Fibroblast of skin of right biceps (primary cell): ENCODE measurements around the gene COQ7.

ENCODE experiments used
- DNase-seq: peaks from one replicate; pipeline ENCODE4 v3.0.0-alpha.2; 2013

COQ7 gene

DNA sequence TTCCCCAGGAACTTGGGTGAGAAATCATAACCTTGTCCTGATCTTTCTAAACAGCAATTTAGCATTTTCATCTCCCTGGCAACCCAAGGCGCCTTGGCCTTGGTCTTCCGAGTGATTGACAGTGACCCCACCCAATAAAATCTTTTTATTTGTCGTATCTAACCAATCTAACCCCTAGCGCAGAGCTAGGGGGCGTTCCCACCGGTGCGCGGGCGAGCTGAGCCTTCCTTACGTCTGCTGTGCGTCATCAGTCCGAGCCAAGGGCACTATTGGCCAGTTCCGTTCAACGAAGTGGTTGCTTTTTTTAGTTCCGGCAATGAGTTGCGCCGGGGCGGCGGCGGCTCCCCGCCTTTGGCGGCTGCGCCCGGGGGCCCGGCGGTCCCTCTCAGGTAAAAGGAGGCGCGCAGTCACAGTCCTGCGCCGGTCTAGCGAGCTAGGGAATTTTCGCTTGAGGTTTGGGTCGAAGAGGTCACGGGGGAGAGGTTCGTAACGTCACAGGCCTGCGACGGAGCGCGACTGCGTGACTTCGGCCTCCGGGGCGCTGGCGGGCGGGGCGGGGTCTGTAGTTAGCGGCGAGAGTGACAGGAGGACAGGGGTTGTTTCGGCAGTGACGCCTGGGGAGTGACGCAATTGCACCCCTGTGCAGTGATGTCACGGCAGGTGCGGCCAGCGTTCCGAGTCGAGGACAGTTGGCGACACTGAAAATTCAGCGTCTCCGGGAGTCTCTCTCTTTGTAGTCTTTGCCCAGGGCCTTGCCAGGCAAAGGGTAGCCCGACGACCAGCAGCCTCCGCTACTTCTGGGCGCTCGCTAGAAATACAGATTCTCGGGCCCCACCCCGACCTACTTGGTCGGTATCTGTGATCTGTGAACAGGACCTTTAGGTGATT lies at the start of gene COQ7:
Gene COQ7 (plus strand): TSS at position 266 of the 888 bp plus-strand sequence. CDS start 51 bp downstream, at position 317.
- peak; percentile 100 for DNase-seq

DNA sequence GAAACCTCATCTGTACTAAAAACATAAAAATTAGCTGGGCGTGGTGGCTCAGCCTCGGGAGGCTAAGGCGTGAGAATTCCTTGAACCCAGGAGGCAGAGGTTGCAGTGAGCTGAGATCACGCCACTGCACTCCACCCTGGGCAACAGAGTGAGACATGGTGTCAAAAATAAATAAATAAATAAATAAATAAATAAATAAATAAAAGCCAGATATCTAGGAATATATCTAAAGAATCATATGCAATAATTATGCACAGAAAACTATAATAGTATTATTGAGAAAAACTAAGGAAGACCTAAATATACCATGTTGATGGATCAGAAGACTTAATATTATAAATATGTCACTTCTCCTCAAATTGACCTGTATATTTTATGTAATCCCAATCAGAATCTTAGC lies 46.7 kb upstream of the COQ7 start:
- no peak for DNase-seq

DNA sequence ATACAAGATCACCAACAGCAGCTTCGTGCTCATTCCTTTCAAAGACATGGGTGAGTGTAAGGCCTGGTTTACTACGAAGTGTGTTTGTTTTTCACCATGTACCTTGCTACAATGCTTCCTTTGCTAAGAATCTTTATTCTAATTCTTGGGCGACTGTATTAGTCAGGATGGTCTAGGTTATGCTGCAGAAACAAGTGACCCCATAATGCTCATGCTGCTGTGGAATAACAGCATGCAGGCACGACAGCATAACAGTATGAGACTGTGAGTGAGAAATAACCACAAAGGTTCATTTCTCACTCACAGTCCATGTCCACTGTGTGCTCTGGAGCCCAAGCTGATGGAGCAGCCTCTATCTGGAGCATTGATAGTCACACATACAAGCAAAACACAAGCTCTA lies 45.7 kb upstream of the COQ7 start:
- DNase-seq: no peak

DNA sequence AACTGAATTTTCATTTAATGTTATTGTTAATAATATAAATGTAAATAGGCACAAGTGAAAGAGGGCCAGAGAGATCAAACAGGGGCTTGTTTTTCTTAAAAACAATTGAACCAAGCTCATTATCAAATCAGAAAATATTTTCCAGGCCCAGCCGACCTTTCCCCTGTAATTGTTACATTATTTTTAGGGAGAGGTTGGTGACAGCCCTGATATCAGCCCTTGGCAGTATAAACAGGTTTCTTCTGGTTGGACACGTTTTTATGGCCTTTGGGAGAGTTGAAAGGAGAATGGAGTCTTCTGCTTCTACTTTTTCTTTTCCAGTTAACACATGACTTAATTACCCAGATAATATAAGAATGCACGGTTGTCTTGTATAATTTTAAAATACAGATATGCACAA lies 40.0 kb upstream of the COQ7 start:
- no peak for DNase-seq

DNA sequence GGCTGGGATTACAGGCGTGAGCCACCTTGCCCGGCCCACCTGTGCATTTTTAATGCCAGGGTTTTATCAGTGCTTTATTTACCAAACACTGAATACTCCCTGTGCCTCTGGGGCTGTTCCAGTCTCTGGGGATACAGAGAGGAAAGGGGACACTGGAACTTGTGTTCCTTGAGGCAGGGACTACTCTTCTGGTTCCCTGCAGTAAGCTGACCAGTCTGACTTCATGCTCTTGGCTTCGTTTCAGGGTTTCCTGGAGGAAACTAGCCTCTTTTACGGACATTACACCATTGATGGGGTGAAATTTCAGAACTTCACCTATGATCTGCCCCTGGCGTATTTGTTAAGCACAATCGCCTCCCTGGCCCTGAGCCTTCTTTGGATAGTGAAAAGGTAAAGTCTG lies 37.4 kb upstream of the COQ7 start:
- DNase-seq: no peak

DNA sequence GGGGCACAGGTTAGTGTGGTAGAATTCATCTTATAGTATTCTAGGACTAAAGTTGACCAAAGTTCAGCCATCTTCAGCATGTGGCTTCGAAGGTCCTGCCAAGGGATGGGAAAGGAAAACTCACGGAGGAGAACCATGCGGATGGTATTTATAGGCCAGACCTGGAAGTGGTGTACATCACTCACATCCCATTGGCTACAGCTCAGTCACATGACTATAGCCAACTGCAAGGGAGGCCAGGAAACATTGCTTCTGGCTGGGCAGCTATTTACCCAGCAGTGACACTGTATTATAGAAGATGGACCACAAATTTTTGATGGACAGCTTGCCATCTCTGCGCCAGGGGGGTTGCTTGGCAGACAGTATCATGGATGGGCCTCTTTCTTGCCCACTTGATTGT lies 35.7 kb upstream of the COQ7 start:
- DNase-seq: no peak

DNA sequence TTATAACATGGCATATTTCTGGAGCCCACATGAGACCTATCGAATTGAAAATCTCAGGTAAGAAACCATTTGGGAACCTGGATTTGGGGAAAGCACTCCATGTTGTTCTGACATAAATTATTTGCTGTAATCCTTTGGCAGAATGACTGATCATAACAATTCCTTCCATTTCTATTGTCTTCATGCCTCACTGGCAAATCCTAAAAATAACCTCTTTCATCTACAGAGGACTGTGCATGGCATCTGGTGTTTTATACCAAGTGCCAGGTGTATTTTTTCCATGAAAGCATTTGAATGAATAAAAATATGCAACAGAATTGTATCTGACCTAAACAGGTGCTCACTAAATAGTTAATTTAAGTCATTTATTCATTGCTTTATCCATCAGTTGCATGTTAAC lies 33.7 kb upstream of the COQ7 start:
- DNase-seq: no peak

DNA sequence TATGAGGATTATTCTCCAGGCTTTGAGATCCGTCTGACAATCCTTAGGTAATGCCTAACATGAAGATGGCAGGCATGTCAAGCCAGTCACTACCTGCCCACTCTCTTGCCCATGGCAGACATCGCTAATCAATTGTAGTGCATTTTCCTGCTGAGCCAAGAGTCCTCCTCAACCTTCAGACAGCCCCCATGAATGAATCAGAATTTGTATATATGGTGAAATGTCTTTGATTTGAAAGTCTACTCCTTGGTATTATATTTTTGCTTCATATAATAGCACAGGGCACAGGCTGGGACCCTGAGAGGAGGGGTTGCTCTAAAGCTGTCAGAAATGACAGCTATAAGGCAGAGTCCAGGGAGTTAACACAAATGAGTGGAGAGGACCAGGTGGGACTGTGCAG lies 27.0 kb upstream of the COQ7 start:
- no peak for DNase-seq

DNA sequence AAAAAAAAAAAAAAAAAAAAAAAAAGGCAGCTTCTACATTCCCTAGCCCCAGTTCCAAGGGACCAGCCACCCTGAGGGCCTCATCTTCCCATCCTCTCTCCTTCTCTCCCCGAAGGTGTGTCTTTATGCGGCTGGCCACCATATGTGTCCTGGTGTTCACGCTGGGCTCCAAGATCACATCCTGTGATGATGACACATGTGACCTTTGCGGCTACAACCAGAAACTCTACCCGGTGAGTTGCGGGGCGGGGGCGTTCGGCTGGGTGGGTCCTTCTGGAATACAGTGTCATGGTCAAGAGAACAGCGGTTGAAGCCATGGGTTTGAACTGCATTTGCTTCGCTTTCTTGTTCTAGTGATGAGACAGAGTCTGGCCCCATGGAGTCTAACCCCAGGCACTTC lies 22.6 kb upstream of the COQ7 start:
- DNase-seq: no peak

DNA sequence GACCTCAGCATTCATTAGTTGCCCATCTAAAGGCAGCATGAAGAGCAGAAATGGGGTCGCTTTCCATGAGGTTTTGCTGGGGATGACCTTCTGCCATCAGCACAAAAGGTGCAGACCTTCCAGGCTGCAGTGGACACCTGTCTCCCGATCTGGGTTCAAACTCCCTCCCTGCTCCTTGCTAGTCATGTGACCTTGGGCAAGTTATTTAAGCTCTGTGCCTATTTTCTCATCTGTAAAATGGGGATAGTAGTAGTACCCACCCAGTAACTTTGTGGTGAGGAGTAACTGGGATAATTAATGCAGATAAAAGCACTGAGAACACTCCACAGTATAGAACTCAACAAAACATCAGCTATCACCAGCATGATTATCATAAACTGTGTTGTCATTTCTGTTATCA lies 21.4 kb upstream of the COQ7 start:
- no peak for DNase-seq

DNA sequence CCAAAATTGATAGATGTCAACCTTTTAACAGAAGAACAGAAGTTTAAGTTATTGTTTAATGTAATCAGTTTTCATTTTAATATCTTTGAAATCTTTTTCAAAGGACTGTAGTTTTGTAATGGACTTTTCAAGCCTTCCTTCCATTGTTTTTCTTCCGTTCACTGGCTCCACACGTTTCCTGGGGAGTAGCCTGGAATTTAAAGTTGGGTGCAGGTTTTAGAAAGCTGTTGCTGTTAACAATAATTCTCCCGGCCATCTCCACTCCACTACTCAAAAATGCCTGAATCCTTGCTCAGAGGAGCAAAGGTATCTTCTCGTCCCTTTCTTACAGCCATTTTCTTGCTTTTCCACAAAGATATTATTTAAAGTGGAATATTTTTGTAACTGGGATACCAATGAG lies 4.7 kb upstream of the COQ7 start:
- no peak for DNase-seq

DNA sequence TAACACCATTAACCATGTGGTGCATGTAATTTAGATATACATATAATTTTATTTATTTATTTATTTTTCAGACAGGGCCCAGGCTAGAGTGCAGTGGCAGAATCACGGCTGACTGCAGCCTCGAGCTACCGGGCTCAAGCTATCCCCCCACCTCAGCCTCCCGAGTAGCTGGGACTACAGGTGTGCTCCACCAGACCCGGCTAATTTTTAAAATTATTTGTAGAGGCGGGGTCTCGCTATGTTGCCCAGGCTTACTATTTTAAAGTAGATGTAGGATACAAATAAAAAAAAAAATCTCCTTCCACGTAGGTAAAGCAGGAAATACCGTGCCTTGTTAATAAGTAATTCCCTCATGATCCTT lies 446 bp upstream of the COQ7 start:
- no peak for DNase-seq

DNA sequence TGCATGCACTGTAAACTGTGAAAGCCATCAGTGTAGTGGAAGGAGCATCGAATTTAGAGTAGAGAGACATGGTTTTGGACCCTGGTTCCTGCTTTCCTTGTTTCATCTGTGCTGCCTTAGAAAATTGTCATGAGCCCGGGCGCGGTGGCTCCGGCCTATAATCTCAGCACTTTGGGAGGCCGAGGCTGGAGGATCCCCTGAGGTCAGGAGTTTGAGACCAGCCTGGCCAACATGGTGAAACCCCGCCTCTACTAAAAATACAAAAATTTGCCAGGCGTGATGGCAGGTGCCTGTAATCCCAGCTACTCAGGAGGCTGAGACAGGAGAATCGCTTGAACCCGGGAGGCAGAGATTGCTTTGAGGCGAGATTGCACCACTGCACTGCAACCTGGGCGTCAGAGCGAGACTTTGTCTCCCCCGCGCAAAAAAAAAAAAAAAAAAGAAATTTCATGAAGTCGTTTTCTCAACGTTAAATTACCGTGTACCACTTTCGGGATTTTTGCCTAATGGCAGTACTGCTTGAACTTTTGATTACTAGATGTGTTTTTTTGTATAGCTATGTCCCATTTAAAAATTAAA lies 912 bp downstream of the COQ7 start:
- no peak for DNase-seq

DNA sequence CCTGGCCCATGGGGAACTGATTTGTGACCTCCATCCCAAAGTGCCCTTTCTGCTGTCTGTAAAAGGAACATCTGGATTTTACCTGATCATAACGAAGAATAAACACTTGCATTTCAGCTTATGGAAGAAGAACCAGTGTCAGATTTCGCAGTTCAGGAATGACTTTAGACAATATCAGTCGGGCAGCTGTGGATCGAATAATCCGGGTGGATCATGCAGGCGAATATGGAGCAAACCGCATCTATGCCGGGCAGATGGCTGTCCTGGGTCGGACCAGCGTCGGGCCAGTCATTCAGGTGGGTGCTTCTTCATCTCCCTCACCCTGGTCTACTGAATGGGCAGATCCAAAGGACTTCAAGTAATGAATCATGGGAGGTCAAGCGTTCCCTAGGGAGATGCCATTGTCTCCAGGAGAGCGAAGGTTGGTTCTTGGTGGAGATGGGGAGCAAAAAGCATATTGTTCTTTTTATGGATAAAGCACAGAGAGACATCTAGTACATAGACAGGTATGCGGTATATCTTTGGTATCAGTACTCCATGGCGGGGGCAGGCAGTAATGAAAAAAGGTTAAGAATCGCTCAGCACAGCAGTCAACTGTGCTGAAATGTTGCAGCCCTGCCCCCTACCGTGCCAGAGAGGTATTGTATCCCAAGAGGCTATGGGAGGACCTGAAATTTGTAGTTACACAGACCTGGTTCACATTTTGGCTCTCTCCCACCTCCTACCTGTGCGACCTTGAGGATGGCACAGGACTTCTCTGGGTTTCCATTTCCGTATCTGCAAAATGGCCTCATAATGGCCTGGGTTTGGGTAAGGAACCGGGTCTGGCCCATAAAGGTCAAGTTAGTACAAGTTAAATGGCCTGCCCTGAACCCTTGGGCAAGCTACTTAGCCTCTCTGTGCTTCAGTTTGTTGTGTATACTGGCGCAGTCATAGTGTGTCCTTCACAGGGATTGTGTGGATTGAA lies 4.7 kb downstream of the COQ7 start:
- peak; percentile 47 for DNase-seq

DNA sequence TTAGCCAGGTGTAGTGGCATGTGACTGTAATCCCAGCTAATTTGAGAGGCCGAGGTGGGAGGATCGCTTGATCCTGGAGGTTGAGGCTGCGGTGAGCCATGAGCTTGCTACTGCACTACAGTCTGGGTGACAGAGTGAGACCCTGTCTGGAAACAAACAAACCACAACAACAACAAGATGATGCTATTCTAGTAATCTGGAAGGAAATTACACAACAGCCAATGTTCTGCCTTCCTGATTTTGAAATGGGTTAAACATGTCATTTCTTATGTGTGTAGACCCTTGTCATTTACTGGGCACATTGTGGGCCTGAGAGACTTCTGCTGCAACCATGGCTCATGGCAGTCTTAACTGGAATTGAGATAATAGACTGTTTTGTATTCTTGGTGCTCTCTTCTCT lies 5.9 kb downstream of the COQ7 start:
- DNase-seq: no peak

DNA sequence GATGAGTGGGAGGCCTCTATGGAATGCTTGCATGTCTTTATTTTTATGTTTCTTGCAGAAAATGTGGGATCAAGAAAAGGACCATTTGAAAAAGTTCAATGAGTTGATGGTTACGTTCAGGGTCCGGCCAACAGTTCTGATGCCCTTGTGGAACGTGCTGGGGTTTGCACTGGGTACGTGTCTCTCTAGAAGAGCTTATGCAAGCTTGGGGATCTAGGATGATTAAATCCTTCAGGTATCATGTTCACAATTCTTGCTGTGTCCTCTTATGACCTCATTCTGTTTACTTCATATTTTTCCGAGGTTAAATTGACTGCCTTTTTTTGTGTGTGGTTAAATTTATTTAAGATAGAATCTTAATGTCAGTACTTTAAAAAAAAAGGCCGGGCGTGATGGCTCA lies 6.4 kb downstream of the COQ7 start:
- no peak for DNase-seq

DNA sequence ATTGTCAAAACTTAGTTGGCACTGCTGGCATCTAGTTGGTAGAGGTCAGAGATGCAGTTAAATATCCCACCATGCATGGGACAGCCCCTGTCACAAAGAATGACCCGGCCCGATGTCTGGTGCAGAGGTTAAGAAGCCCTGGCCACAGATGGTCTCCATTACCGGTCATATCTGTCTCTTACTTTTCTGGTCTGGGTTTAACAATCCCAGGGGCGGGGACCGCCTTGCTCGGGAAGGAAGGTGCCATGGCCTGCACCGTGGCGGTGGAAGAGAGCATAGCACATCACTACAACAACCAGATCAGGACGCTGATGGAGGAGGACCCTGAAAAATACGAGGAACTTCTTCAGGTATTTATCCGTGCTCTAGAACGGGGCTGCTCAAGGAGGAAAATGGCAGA lies 8.1 kb downstream of the COQ7 start:
- DNase-seq: no peak

DNA sequence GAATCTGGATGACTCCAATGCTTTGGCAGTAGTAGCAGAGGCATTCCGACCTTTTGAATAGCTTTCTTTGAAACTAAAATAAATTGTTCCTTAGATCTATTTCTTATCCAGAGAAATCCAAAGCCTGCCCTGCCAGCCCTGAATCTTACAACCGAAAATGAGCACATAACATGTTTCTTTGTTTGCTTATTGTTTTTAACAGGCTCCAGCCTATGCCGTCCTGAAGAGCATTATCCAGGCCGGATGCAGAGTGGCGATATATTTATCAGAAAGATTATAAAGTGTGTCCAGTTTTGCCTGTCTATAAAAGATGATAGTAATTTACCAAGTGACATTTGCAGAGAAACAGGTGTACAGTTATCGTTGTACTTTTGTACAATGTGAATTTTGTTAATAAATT lies 10.5 kb downstream of the COQ7 start:
- no peak for DNase-seq

DNA sequence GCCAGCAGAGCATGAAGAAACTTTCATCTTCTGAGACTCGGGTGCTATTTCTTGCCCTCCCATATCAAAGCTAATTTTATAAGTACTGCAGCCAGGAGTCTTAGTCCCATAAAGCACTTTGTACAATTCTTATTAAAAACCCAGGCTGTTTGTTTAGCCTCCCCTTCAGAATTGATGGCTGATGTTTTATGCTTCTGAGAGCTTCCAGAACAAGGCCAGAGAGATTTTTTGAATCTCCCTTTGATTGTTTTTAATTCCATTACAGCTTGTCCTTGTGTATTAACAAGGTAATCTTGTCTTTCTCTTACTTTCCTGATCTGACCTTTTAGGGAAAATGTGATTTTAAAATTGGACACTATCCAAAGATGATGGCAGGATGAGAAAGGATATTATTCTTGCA lies 16.3 kb downstream of the COQ7 start:
- no peak for DNase-seq

DNA sequence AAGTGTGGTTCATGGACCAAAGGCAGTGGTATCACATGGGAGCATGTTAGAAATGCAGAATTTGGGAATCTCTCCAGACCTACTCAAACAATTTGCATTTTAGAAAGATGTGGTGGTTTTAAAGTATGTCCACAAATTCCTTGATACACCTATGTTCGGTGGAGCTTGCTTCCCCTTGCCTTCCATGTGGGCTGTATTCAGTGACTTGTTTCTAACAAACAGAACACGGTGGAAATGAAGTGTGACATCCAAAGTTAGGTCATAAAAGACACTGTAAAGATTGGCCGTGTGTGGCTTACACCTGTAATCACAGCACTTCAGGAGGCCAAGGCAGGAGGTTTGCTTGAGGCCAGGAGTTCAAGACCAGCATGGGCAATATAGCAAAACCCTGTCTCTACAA lies 16.7 kb downstream of the COQ7 start:
- DNase-seq: no peak

DNA sequence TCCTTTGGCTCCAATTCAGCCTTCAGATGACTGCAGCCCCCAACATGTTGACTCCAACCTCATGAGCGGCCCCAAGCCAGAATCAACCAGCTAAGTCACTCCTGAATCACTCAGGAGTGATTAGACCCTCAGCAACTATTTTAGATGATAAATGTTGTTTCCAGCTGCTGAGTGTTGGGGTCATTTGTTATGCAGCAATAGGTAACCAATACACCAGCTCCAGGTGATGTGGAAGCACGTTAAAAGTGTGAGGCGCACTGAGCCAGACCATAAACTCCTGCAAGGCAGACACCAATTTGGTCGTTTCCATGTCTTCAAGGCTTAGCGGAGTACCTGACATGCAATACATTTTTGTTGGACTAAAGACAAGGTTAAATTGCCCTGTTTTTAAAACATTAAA lies 17.5 kb downstream of the COQ7 start:
- DNase-seq: no peak

DNA sequence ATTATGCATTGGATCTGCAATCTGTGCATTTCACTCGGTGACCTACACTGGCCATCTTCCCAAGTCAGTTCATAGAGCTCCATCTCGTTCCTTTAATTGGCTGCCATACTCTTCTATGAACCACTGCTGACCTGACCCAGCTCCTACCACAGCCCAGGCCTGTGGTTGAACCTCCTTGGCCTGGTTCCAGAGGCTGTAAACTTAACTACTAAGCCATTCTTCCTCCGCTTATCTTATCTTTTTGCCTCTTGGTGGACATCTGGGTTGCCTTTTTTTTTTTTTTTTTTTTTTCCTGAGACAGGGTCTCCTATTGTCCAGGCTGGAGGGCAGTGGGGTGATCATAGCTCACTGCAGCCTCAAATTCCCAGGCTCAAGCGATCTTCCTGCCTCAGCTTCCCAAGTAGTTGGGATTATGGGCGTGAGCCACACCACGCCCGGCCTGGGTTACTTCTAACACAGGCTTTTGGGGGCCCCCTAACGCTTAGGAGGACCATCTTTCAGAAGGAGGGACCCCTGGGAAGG lies 18.3 kb downstream of the COQ7 start:
- no peak for DNase-seq
